GM19438 (cell line): ENCODE results near the gene POLR3A.

ENCODE experiments used
- ATAC-seq: cut with Tn5 transposase; IDR thresholded peaks from one replicate; pipeline ENCODE4 v1.9.1; 2021; ENCODE audit warnings: low read depth; ENCODE audit not compliant: unreplicated experiment

Gene POLR3A

DNA sequence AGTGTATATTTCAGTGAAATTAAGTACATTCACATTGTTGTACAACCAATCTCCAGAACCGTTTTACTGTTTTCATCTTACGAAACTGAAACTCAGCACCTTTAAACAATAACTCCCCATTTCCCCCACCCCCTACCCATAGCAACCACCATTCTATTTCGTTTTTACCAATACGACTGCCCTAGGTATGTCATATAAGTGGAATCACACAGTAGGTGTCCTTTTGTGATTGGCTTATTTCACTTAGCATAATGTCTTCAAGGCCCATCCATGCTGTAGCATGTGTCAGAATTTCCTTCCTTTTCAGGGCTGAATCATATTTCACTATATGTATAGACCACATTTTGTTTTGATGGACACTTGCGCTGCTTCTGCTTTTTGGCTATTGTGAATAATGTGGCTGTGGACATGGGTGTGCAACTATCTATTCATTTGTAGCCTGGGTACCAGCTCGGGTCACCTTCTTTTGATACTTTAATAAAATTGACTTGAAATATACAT is 68.4 kb downstream of the POLR3A start:
- no peak for ATAC-seq

DNA sequence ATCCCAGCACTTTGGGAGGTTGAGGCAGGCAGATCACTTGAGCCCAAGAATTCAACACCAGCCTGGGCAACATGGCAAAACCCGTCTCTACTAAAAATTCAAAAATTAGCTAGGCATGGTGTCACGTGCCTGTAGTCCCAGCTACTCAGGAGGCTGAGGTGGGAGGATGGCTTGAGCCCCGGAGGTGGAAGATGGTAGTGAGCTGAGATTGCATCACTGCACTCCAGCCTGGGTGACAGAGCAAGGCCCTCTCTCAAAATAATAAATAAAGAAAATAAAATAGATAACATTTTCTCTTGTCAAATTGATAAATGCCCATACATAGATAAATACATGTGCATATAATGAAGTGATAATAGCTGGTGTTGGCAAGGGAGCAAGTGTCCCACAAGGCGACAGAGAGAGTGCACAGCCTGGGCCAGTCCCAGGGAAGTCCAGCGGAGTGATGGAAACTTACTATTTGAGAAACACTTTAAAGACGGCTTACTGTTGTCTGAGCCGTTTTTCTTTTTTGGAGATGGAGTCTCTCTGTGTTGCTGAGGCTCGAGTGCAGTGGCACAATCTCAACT is 69.3 kb downstream of the POLR3A start:
- no peak for ATAC-seq

DNA sequence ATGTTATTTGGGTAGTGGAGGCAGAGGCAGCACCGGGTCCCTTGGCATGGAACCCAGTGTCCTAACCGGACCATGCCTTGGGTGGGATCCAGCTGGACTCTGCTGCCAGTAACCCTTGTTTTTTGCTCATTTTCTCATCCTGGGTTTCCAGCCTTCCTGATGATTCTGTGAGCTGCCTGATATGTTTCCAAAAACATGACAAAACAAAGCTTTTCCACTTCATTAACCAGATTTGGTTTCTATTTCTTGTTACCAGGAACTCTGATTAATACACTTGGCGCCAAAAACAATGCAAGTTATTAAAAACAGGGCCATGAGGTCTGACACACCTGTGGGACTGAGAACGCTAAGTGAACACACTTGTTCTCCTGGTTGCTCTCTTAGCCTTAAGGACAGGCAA is 69.9 kb downstream of the POLR3A start:
- no peak for ATAC-seq

DNA sequence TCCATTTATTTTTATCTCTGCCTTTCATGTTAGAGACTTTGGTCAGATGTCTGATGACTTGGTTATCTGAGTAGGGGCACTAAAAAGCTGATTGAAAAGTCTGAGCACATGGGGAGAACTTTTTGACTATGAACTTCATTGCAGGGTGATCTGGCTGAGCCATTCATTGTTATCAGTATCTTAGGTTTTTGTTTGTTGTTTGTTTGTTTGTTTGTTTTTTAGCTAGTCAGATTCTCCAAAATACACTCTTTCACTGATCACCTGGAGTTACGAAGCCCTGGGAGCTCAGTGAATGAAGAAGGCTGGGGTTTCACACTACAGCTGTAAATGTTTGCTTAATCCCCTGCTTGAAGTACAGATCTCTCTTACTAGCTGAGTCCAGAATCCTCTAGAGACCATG is 74.2 kb downstream of the POLR3A start:
- no peak for ATAC-seq

DNA sequence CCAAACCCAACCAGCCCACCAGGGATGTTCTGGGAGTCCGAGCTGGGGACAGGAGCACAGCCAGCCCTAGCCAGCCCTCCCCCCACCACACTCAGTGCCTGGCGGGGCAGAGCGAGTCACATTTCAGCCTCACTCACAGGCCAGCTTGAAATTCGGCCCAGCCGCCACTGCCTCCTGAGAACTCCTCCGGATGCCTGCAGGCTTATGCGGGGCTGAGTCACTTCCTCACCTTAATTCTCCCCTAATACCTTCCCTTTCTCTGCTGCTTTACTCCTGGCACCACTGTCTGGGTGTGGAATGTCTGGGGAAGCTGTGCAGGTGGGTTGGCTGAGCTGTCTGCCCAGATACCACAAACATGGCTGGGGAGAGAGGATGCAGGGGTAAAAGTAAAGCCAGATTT is 80.1 kb downstream of the POLR3A start:
- ATAC-seq = no peak

DNA sequence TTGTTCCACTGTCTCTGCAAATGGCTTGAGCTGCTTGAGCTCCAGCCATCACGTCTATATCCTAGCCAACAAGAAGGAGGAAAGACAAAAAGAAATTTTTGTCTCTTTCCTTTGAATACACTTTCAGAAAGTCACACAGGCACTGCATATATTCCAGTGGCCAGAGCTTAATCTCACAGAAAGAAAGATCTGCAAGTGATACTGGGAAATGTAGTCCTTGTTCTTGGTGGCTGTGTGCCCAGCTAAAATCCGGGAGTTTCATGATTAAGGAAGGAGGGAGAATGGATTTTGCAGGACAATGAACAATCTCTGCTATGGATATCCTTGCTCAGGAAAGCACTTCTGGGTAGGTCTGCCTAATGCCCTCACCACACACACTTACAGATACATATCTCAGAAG is 83.2 kb downstream of the POLR3A start:
- no peak for ATAC-seq

DNA sequence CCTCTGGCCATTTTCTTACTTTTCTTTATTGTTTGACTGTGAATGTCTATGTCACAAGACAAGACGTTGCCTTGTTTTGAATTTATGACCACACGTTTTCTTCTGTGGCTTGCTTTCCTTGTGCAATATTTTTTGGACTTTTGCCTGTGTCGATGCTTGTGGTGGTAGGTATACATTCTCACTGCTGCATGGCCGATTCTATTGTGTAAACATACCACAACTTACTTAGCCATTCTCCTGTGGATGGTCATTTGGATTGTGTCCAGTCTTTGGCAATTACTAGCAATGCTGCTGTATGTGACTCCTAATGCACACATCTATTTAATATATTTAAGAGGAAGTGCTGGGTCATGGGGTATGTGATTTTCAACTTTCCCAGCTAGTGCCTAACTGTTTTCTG is 84.8 kb downstream of the POLR3A start:
- no peak for ATAC-seq

DNA sequence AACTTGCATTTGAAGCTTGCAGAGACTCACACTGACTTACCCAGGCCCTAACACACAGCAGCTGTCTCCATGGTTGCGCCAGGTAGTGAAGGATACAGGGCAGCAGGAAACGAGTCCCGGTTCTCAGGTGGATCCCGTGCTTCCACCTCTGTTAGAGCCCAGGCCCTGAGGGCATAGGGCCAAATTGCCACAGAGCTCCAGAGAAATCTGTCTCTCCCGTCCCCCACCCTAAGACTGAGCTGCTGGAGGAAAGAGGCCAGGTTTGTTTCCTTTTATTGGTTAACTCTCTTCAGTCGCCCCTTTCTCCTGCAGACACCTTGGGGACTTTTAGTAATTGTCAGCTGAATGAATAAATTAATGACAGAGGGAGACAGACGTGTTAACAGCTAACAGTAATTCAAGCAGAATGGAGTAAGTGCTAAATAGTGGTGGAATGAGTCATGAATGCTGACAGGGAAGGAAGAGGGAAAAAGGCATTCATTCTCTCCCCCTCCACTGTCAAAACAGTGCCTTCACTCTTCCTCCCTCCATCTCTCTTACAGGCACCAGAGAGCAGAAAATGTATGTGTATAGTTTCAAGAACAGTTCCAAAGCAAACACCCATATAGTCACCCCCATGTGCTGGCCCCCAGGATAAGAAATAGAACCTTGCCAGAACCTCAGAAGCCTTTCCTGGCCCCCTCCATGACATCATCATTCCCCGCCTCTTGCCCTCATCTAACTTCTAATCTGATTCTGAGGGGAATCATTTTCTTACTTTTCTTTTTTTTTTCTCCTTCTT is 86.0 kb downstream of the POLR3A start:
- ATAC-seq = no peak

DNA sequence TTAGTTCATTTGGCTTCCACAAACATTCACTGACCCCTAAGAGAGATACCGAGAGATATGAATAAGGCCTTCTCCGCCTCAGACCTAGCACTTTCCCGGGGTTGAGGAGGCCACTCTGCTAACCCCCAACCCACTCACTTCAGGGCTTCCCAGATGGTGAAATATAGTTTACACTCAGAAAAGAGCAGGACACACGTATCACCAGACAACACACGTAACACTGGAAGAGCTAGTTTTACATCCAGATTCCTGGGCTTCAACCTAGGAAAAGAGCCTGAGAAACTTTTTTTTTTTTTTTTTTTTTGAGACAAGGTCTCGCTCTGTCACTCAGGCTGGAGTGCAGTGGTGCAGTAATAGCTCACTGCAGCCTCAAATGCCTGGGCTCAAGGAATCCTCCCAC is 87.5 kb downstream of the POLR3A start:
- no peak for ATAC-seq

DNA sequence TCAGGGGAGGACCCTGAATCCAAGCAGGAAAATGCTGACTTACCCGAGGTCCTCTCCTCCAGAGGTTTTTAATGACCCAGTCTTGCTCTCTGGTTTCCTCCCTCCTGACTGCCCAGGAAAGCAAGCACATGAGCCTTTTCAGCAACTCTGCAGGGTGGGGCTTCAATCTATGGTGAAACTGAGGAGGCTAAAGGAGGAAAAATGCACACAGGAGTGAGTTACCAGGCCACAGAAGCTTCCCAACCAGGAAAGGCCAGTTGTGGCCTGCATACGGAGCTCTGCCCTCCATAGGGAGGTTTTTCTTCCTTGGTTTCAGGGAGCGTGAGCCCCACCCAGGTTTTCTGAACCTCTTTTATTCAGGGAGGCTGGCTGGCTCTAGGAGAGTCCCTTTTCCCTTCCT is 88.7 kb downstream of the POLR3A start:
- no peak for ATAC-seq

DNA sequence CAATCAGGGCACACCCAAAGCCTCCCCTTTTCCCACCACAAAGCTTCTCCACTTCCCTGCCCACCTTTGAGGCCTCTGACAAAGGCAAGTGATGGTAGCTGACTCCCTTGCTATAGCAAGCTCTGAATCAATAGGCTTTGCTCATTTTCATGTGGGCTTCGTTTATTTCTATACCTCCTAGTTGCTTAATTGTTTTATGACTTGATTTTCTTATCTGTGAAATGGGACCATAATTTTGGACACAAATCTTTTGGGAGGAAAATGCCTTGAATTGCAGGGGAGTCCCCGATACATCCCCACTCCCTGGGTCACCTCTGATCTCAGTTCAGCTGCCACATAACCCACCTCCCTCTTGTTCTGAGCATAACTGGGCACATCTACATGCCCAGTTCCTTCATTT is 89.1 kb downstream of the POLR3A start:
- no peak for ATAC-seq

DNA sequence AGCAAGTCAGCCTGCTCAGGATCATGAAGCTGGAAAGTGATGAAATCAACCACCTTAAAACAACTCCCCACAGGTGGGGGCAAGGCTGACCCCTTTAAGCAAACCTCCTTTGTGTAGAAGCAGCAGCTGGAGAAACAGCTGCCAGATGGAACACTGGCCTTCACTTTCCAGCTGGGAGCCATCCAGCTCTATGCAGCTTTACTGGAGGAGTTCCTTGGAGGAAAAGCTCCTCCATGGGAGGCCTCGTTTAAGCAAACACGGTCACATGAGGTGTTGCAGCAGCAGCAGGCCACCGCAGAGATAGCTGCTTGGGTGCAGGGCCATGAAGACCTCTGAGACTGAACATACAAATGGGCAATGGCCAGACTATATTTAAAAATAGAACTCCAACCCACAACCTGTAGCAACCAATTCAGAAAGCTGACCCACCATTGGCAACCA is 89.7 kb downstream of the POLR3A start:
- no peak for ATAC-seq

DNA sequence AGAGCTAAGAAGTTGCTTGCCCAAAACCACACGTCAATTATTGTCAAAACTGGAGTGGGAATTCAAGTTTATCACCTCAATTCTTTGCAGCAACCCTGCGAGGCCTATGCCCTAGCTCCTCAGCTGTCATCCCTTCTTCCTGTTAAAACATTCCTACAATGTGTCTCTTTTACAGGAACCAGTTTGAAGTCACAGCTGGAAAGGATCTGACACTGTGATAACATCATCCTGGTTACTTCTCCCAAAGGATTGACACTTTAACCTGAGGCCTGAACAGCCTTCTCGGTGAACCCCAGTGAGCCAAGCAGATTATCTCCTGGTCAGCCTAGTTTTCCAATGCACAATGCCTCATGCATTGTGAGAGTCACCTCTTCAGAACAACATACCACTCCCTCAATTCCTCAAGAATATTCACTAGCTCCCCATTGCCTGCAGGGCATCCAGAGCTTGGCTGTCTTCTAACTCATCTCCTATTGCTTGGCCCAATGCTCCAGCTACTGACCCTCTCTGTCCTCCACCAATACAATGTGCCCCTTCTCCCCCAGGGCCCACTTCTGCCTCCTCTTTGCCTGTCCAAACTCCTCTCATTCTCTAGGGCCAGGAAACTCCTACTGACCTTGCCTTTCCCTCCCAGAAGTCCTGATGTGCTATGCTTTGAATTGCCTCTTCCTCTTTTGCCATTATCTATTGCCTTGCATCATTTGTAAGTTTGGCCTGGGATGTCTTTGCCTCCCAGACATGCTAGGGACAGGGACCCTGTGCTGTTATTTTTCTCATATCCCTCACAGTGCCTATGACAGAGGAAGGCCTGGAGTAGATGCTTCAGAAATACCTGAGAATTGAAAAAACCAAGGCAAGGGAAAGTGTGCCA is 92.4 kb downstream of the POLR3A start:
- ATAC-seq = no peak

DNA sequence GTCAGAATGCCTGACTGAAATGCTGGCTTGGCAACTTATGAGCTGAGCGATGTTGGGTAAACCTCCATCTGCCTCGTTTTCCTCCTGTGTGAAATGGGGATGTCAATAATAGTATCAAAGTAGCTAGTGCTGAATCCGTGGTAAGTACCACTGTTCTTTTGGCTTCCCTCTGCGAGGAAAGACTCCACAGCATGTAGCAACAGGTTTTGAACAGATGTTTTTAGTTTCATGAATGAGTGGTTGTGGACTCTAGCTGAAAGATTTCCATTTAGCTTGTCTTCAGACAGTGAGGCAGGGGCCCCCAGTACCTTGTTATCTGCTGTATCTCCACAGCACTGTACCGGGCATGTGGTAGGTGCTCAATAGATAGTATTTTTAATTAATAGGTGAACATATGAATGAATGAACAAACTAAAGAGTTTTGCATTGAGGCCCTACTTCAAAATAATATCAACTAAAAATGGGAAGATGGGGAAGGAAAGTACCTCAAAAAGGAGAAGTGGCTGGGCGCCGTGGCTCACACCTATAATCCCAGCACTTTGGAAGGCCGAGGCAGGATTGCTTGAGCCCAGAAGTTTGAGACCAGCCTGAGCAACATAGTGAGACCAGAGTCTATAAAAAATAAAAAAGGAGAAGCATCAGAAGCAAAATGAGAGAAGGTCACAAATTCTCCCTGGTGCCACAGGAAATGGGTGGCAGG is 97.1 kb downstream of the POLR3A start:
- no peak for ATAC-seq

DNA sequence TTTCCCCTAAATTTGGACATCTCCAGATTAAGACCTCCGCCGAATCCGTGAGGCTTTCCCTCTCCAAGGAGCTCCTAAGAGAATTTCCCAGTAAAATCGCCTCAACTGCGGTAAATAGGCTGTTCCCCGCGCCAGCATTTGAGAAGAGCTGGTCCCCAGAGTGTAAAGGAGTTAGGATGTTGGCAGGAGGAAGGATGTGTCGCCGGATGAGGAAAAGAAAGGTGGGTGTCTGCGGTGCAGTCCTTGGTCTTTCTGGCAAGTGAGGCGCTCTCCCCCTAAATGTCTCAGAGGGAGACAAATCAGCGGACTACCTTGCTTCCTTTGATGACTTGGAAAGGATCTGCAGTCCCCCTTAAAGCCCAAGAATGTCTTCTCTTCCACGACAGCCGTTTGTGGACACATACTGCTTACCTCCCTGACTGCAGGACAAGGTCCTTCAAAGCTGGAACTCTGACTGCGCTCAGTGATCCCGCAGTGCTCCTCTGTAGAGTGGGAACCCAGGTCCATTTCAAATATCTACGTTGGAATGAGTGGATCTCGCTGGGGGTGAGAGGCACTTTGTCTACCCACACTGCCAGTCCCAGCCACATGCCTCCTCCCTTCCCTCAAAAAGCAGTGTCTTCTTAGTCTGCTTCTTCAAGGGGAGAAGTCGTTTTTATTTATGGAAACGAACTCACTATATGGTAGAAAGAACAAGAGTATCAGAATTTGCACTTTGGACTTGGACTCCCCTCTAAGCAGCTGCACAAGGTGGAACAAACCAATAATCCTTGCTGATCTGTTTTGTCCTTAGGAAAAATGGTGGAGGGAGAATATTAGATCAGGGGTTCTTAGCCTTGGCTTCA is 101.7 kb downstream of the POLR3A start:
- ATAC-seq = no peak

DNA sequence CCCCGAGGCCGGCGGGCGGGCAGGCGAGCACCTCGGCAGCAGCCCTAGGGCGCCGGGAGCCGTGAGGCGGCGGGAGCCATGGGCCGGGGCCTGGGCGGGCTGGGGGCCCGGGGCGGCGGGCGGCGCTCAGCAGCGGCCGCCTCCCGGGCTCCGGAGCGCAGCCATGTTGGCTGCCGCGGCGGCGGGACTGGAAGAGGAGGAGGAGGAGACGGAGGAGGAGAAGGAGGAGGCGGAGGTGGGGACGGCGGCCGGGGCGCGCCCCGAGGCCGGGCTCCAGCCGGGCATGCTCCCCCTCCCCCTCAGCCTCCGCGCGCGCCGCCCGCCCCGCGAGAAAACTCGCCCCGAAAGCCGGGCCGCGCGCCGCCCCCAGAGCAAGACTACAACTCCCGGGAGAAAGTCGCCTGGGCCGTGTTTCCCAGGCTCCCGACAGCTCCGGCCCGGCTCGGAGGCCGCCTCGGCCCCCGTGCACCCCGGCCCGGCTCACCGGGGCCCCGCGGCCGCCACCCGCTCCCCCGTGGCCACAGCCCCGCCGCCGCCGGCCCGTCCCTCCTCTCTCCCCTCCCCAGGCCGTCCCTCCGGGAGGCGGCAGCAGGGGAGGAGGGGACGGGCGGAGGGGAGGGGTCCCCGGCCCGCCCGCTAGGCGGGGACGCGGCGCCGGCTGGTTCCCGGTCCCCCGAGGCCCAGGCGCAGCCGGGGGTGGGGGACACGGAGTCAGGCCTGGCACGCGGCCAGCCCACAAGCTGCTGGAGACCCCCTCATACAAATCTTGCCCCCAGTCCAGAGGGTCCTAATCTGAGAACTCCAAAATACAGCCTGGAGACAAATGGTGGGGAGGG is 102.5 kb downstream of the POLR3A start, which contains the start of gene DLG5:
Gene DLG5 (minus strand): TSS at position 190 of the 836 bp plus-strand sequence. CDS start 235 bp downstream, outside the sequence.
- peak; percentile 69 for ATAC-seq

DNA sequence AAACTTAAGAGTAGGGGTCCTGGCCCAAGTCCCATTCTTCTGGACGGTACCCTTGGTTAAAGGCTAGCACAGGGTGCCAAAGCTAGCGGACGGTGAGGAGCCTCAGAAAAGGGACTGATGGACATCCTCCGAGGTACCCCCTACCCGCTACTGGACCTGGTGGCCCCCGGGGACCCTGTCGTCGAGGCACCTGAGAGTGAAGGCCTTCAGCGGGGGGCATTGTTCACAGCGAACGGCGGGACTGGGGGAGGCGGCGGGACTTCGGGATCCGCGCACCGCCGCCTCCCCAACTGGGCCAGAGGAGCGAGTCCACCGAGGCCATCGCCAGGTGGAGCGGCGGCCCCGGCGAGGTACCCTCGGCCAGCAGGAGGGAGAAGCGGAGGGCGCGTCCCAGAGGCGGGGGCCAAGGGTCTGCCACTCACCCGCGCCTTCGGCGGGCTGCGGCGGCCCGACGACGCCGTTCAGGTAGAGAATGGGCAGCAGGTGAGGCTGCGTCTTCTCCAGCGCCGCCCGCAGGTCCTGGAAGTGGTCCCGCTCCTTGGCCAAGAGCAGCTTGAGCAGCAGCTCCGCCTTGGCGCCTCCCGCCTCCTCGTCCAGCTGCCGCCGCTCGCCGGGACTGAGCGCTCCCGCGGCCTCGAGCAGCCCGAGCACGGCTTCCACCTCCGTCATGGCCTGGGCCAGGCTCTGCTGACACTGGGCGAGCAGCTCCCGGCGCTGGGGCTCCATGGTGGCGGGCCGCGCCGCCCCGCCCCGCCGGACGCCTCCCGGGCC is 103.3 kb downstream of the POLR3A start:
- peak; percentile 58 for ATAC-seq

DNA sequence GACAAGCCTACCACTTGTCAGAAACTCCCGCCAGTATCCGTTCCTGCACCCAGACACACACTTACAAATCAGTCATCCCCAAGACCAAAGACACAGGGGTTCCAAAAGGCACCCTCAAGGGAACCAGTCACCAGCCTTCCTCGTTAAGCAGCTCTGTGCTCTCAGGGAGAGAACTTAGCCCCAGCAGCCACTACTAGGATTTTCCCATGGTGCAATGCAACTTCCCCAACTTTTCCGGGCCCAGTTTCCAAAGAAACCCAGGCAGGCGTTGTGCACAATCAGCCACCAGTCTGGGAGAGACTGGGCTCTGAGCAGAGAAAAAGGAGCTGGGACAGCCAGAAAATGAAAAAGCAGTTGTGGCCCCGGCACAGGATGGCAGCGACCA is 103.9 kb downstream of the POLR3A start:
- no peak for ATAC-seq
